ENCODE measurements around the gene RLN1. TPM values are rescaled to one million over a fixed set of nuclear protein-coding genes. Genes with fewer than 3 reads are reported as not detected.
"Not testable (repeated sequence)": the region's sequence is repeated elsewhere in the genome, so short reads cannot be mapped to it uniquely, and the experiment has no call there.

Gene RLN1
- polyA plus RNA-seq, 1 experiment, result 0.11 TPM

GRCh38 chr9:5315187-5315923 is 24.3 kb downstream of the RLN1 start:
- Histone ChIP-seq H3K9me3 (ENCODE audit: control insufficient read depth, insufficient read depth, low read length) (no peaks in the 10 kb centered on the region; the same call in 1 of the 2 replicates), H3K27me3 (ENCODE audit: control insufficient read depth, insufficient read depth, low read length) (peaks cover 3% of the 10 kb centered on the region), H3K27ac (ENCODE audit: low read depth, low read length) (no peak overlapping the region), H3K4me3 (ENCODE audit: low read depth, low read length) (no peak overlapping the region)
- TF ChIP-seq CTCF (IDR thresholded peaks at IDR 0.05; ENCODE audit: low read depth, low read length), result no peak
- DNase-seq (ENCODE audit: low read depth, low spot score), result no peak
- CTCF ChIA-PET, result interaction anchor here (0.6 kb wide), 1 partner anchor 42 kb away, joined by 3 read pairs; no protein-coding TSS in a partner anchor
- POLR2A ChIA-PET, result interaction anchor here (0.6 kb wide), 1 partner anchor 102 kb away, joined by 5 read pairs; no protein-coding TSS in a partner anchor

- CTCF ChIA-PET, result interaction anchor here (1.1 kb wide), 1 partner anchor 279 kb away, joined by 3 read pairs; no protein-coding TSS in a partner anchor
- Histone ChIP-seq H3K27ac (ENCODE audit: low read depth, low read length) (no peak overlapping the region), H3K9me3 (ENCODE audit: control insufficient read depth, insufficient read depth, low read length) (no peaks in the 10 kb centered on the region; the same call in 1 of the 2 replicates), H3K27me3 (ENCODE audit: control insufficient read depth, insufficient read depth, low read length) (peaks cover 15% of the 10 kb centered on the region), H3K4me3 (ENCODE audit: low read depth, low read length) (no peak overlapping the region)
- TF ChIP-seq CTCF (IDR thresholded peaks at IDR 0.05; ENCODE audit: low read depth, low read length), result no peak
- DNase-seq (ENCODE audit: low read depth, low spot score), result no peak
- POLR2A ChIA-PET, result no interaction called here
Observed at GRCh38 chr9:5310851-5311250, 28.8 kb downstream of the RLN1 start.

GRCh38 chr9:5305741-5306140 is 33.9 kb downstream of the RLN1 start:
- H3K4me3 ChIP-seq (ENCODE audit: low read depth, low read length), result no peak overlapping the region
- H3K27ac ChIP-seq (ENCODE audit: low read depth, low read length), result no peak overlapping the region
- no peak for TF ChIP-seq CTCF (IDR thresholded peaks at IDR 0.05; ENCODE audit: low read depth, low read length)
- peaks cover 15% of the 10 kb centered on the region for H3K27me3 ChIP-seq (ENCODE audit: control insufficient read depth, insufficient read depth, low read length)
- H3K9me3 ChIP-seq (ENCODE audit: control insufficient read depth, insufficient read depth, low read length), result no peaks in the 10 kb centered on the region
- POLR2A ChIA-PET, result no interaction called here
- CTCF ChIA-PET, result no interaction called here
- no peak for DNase-seq (ENCODE audit: low read depth, low spot score)

GRCh38 chr9:5303840-5304795 is 35.6 kb downstream of the RLN1 start, which contains the start of gene RLN2:
Gene RLN2, minus strand, starts transcription at chr9:5304716. Its CDS starts 136 bp downstream, at chr9:5304580.
- H3K27me3 ChIP-seq (ENCODE audit: control insufficient read depth, insufficient read depth, low read length), result peaks cover 12% of the 10 kb centered on the region
- H3K9me3 ChIP-seq (ENCODE audit: control insufficient read depth, insufficient read depth, low read length); DNase-seq (ENCODE audit: low read depth, low spot score); CTCF ChIA-PET; H3K4me3 ChIP-seq (ENCODE audit: low read depth, low read length); H3K27ac ChIP-seq (ENCODE audit: low read depth, low read length); POLR2A ChIA-PET: not testable (repeated sequence)

- H3K27ac ChIP-seq (ENCODE audit: low read depth, low read length), result no peak overlapping the region
- ChIA-PET POLR2A (no interaction called here), CTCF (no interaction called here)
- no peak for TF ChIP-seq CTCF (IDR thresholded peaks at IDR 0.05; ENCODE audit: low read depth, low read length)
- H3K9me3 ChIP-seq (ENCODE audit: control insufficient read depth, insufficient read depth, low read length), result no peaks in the 10 kb centered on the region
- H3K4me3 ChIP-seq (ENCODE audit: low read depth, low read length), result no peak overlapping the region
- peaks cover 6% of the 10 kb centered on the region for H3K27me3 ChIP-seq (ENCODE audit: control insufficient read depth, insufficient read depth, low read length)
- DNase-seq (ENCODE audit: low read depth, low spot score), result no peak
Observed at GRCh38 chr9:5301544-5301943, 38.1 kb downstream of the RLN1 start.

Data from AG04450 (cell line).